NCI-H2107 treated with DMSO at 0.1 percent for 48 hours (cell line): ENCODE measurements around the gene ATOX1.
"Not testable (repeated sequence)": the region's sequence is repeated elsewhere in the genome, so short reads cannot be mapped to it uniquely, and the experiment has no call there.

Source experiments
- DNase-seq: peaks from one replicate; lab custom pipeline; 2025; ENCODE audit not compliant: unreplicated experiment; lab: John Stamatoyannopoulos, UW

The ATOX1 gene

GRCh38 chr5:151734064-151734408 is 24.4 kb downstream of the ATOX1 start:
- no peak for DNase-seq

- no peak for DNase-seq
Measured at GRCh38 chr5:151733358-151734063, 24.9 kb downstream of the ATOX1 start.

GRCh38 chr5:151730381-151730780 is 28.1 kb downstream of the ATOX1 start:
- no peak for DNase-seq

- not testable (repeated sequence) for DNase-seq
Measured at GRCh38 chr5:151729597-151729996, 28.8 kb downstream of the ATOX1 start.

- no peak for DNase-seq
Measured at GRCh38 chr5:151724360-151724759, 34.1 kb downstream of the ATOX1 start.

GRCh38 chr5:151722546-151722945 is 35.9 kb downstream of the ATOX1 start:
- no peak for DNase-seq

GRCh38 chr5:151721812-151722391 is 36.5 kb downstream of the ATOX1 start:
- DNase-seq, result no peak

- no peak for DNase-seq
Measured at GRCh38 chr5:151721087-151721646, 37.3 kb downstream of the ATOX1 start.

GRCh38 chr5:151720215-151720614 is 38.2 kb downstream of the ATOX1 start:
- no peak for DNase-seq

GRCh38 chr5:151719228-151720000 is 39.0 kb downstream of the ATOX1 start:
- DNase-seq, result no peak

- no peak for DNase-seq
Measured at GRCh38 chr5:151718646-151719045, 39.8 kb downstream of the ATOX1 start.

GRCh38 chr5:151718153-151718552 is 40.3 kb downstream of the ATOX1 start:
- no peak for DNase-seq

- DNase-seq, result no peak
Measured at GRCh38 chr5:151717416-151717815, 41.0 kb downstream of the ATOX1 start.

- no peak for DNase-seq
Measured at GRCh38 chr5:151709109-151709735, 49.2 kb downstream of the ATOX1 start.

- no peak for DNase-seq
Measured at GRCh38 chr5:151708126-151708525, 50.3 kb downstream of the ATOX1 start.

GRCh38 chr5:151707567-151707966 is 50.9 kb downstream of the ATOX1 start:
- no peak for DNase-seq

- no peak for DNase-seq
Measured at GRCh38 chr5:151706906-151707305, 51.5 kb downstream of the ATOX1 start.

GRCh38 chr5:151703780-151704179 is 54.7 kb downstream of the ATOX1 start:
- no peak for DNase-seq

GRCh38 chr5:151703227-151703626 is 55.2 kb downstream of the ATOX1 start:
- no peak for DNase-seq

- DNase-seq, result no peak
Measured at GRCh38 chr5:151700820-151701219, 57.6 kb downstream of the ATOX1 start.

GRCh38 chr5:151700296-151700695 is 58.1 kb downstream of the ATOX1 start:
- DNase-seq, result no peak
